OCI-LY1 (cell line): ENCODE measurements around the gene PTPN14.

Experiments used
- H2AFZ ChIP-seq: fragments of 200-600 bp; sonication (generic), shearing (Covaris generic); 2 replicates; pipeline ENCODE4 v1.6.0; 2014; ENCODE audit warnings: antibody characterized with exemption, mild to moderate bottlenecking, low read length
- H3F3A ChIP-seq: fragments of 200-600 bp; sonication (generic), shearing (Covaris generic); 2 replicates; pipeline ENCODE4 v1.6.0; 2014; ENCODE audit warnings: mild to moderate bottlenecking, antibody characterized with exemption, low read length, moderate library complexity; ENCODE audit not compliant: insufficient read depth
- H3K27ac ChIP-seq: fragments of 200-600 bp; sonication (generic); 2 replicates; pipeline ENCODE4 v1.5.1; 2014; ENCODE audit warnings: low read length, mixed run types, mild to moderate bottlenecking, low read depth; ENCODE audit not compliant: poor library complexity, severe bottlenecking
- H3K27me3 ChIP-seq: fragments of 200-600 bp; sonication (generic); 2 replicates; pipeline ENCODE4 v1.6.0; 2014; ENCODE audit warnings: antibody characterized with exemption, mild to moderate bottlenecking, low read length, moderate library complexity; ENCODE audit not compliant: insufficient read depth
- H3K36me3 ChIP-seq: fragments of 200-600 bp; sonication (generic); 2 replicates; pipeline ENCODE4 v1.6.1; 2014; ENCODE audit warnings: mild to moderate bottlenecking, antibody characterized with exemption, low read length, moderate library complexity, mixed read lengths; ENCODE audit not compliant: insufficient read depth
- H3K4me1 ChIP-seq: fragments of 200-600 bp; sonication (generic); 2 replicates; pipeline ENCODE4 v1.5.1; 2014; ENCODE audit warnings: mild to moderate bottlenecking, low read length, moderate library complexity; ENCODE audit not compliant: insufficient read depth, severe bottlenecking
- H3K4me2 ChIP-seq: fragments of 200-600 bp; sonication (generic), shearing (Covaris generic); 2 replicates; pipeline ENCODE4 v1.6.1; 2014; ENCODE audit warnings: low read length
- H3K4me3 ChIP-seq: fragments of 200-600 bp; sonication (generic); 2 replicates; pipeline ENCODE4 v1.5.1; 2014; ENCODE audit warnings: low read length, low read depth, mild to moderate bottlenecking, mixed read lengths; ENCODE audit not compliant: poor library complexity, severe bottlenecking
- H3K79me2 ChIP-seq: fragments of 200-600 bp; shearing (Covaris generic); 2 replicates; pipeline ENCODE4 v1.6.1; 2016; ENCODE audit warnings: mixed run types, low read length, mixed read lengths; ENCODE audit not compliant: insufficient read depth
- H3K9ac ChIP-seq: fragments of 200-600 bp; sonication (generic), shearing (Covaris generic); 2 replicates; pipeline ENCODE4 v1.6.1; 2014; ENCODE audit warnings: mild to moderate bottlenecking, low read length, mixed read lengths
- H3K9me2 ChIP-seq: fragments of 200-600 bp; sonication (generic), shearing (Covaris generic); 2 replicates; pipeline ENCODE4 v1.6.1; 2014; ENCODE audit warnings: low read depth, mild to moderate bottlenecking, low read length, mixed read lengths
- H3K9me3 ChIP-seq: fragments of 200-600 bp; shearing (Covaris generic); 2 replicates; pipeline ENCODE4 v1.6.1; 2014; ENCODE audit warnings: low read length, mixed read lengths
- H4K20me1 ChIP-seq: fragments of 200-600 bp; sonication (generic), shearing (Covaris generic); 2 replicates; pipeline ENCODE4 v1.6.0; 2016; ENCODE audit warnings: mild to moderate bottlenecking, low read length; ENCODE audit not compliant: insufficient read depth
- CTCF ChIP-seq: fragments of 200-600 bp; sonication (generic), shearing (Covaris generic); IDR thresholded peaks from 2 replicates; pipeline ENCODE4 v1.5.1; 2017; ENCODE audit warnings: mild to moderate bottlenecking, antibody characterized with exemption, low read length, moderate library complexity, mixed read lengths
- EZH2 ChIP-seq: fragments of 200-600 bp; sonication (generic), shearing (Covaris generic); IDR thresholded peaks from 2 replicates; pipeline ENCODE4 v1.8.0; 2017; ENCODE audit warnings: borderline replicate concordance, mixed run types, mild to moderate bottlenecking, antibody characterized with exemption, low read length, moderate library complexity, mixed read lengths

Gene PTPN14

GRCh38 chr1:214438530-214438929 is 112.9 kb downstream of the PTPN14 start:
- Histone ChIP-seq H3K36me3 (no peaks in the 10 kb centered on the region), H3K4me1 (peaks cover 48% of the 10 kb centered on the region), H3K9ac (peak overlapping the region; percentile 66), H2AFZ (no peak overlapping the region), H3K27ac (peak overlapping the region; percentile 97), H3K4me2 (peak overlapping the region; percentile 67), H3K79me2 (no peaks in the 10 kb centered on the region), H3F3A (no peaks in the 10 kb centered on the region), H3K27me3 (no peaks in the 10 kb centered on the region), H3K9me3 (no peaks in the 10 kb centered on the region), H4K20me1 (no peaks in the 10 kb centered on the region), H3K4me3 (no peak overlapping the region), H3K9me2 (no peaks in the 10 kb centered on the region)
- TF ChIP-seq CTCF (no peak), EZH2 (no peak)

- H3K27ac ChIP-seq = peak overlapping the region; percentile 97
- H3K9me2 ChIP-seq = no peaks in the 10 kb centered on the region
- no peaks in the 10 kb centered on the region for H3F3A ChIP-seq
- H3K4me3 ChIP-seq = no peak overlapping the region
- H3K9ac ChIP-seq = peak overlapping the region; percentile 66
- TF ChIP-seq CTCF = no peak
- TF ChIP-seq EZH2 = no peak
- no peaks in the 10 kb centered on the region for H3K9me3 ChIP-seq
- peak overlapping the region; percentile 67; the same call in 1 of the 2 replicates for H3K4me2 ChIP-seq
- H2AFZ ChIP-seq = no peak overlapping the region
- no peaks in the 10 kb centered on the region for H3K79me2 ChIP-seq
- no peaks in the 10 kb centered on the region for H3K36me3 ChIP-seq
- H3K27me3 ChIP-seq = no peaks in the 10 kb centered on the region
- no peaks in the 10 kb centered on the region for H4K20me1 ChIP-seq
- peaks cover 44% of the 10 kb centered on the region for H3K4me1 ChIP-seq
Measured at GRCh38 chr1:214438075-214438474, 113.3 kb downstream of the PTPN14 start.

- Histone ChIP-seq H3K9me3 (no peaks in the 10 kb centered on the region), H3K79me2 (no peaks in the 10 kb centered on the region), H3K27me3 (no peaks in the 10 kb centered on the region), H3K36me3 (no peaks in the 10 kb centered on the region), H3K4me2 (no peak overlapping the region), H2AFZ (no peak overlapping the region), H3K4me3 (no peak overlapping the region), H3K9ac (no peak overlapping the region), H3K4me1 (peaks cover 35% of the 10 kb centered on the region), H4K20me1 (no peaks in the 10 kb centered on the region), H3F3A (no peaks in the 10 kb centered on the region), H3K9me2 (no peaks in the 10 kb centered on the region), H3K27ac (no peak overlapping the region)
- TF ChIP-seq EZH2 = no peak
- no peak for TF ChIP-seq CTCF
Measured at GRCh38 chr1:214435867-214436266, 115.5 kb downstream of the PTPN14 start.
